ENCODE measurements around the gene CRIP2.

DNA sequence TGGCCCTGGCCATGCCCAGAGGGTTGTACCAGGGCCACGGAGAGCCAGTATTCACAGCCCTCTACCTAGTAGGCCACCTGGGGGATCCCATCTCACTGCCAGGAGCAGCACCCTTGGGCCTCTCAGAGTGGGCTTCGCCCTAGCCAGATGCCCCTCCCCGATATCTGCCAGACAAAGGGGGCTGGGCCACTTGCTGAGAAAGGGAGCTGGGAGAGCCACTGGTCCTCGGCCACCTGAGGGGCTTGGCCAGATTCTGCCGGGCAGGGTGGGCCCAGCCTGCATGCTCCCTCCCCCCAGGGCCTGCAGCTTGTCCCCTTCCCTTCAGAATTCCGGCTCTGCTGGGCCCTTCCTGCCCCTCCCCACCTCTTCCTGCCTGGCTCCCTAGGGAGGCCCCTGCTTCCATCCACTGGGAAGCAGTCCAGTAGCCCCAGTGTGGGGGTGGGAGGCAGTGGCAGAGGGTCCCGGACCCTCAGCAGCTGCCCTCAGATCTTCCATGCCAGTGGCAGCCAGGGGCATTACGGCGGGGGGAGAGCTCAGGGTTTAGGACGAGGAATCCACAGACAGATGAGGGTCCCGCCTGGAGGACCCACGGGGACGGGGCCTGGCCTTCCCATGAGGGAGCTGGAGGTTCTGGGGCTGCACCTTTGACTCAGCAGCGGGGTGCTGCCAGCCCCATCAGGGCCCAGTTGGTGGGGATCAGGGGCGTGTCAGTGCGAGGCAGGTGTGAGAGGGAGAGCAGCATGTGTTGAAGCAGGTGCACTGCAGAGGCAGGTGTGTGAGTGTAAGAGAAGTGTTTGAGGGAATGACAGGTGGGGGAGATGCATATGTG lies 2.4 kb downstream of the CRIP2 start:
- no peak for TF ChIP-seq YY1 (IDR thresholded peaks at IDR 0.05)
- TF ChIP-seq, protein P1, sequence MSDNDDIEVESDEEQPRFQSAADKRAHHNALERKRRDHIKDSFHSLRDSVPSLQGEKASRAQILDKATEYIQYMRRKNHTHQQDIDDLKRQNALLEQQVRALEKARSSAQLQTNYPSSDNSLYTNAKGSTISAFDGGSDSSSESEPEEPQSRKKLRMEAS (IDR thresholded peaks at IDR 0.05), result no peak

Data from liver (tissue), 1 donor.